ENCODE measurements around the gene TANC1.

Gene TANC1

GRCh38 chr2:159256159-159256558, 287.7 kb downstream of the TANC1 start:
- Histone ChIP-seq H3K27me3 (no peaks in the 10 kb centered on the region), H3K4me1 (peaks cover 0 to under 1% (median 0%) of the 10 kb centered on the region in 4 donors), H3K36me3 (peaks cover 12 to 41% (median 35%) of the 10 kb centered on the region in 3 donors), H3K9me3 (no peaks in the 10 kb centered on the region), H3K4me3 (no peak overlapping the region), H3K27ac (no peak overlapping the region)
- no peak for DNase-seq
- TF ChIP-seq CTCF (IDR thresholded peaks at IDR 0.05): no peak
- intact Hi-C loops (cut with DNase I; ENCODE audit: low total_unique reads): no loop called here

- H3K4me3 ChIP-seq: no peak overlapping the region
- intact Hi-C loops (cut with DNase I; ENCODE audit: low total_unique reads): no loop called here
- no peaks in the 10 kb centered on the region for H3K27me3 ChIP-seq
- no peak overlapping the region for H3K27ac ChIP-seq
- H3K36me3 ChIP-seq: peaks cover 3 to 30% (median 19%) of the 10 kb centered on the region in 3 donors
- no peaks in the 10 kb centered on the region for H3K9me3 ChIP-seq
- peaks cover 0 to 6% (median 0%) of the 10 kb centered on the region in 4 donors for H3K4me1 ChIP-seq
- no peak for DNase-seq
- TF ChIP-seq CTCF (IDR thresholded peaks at IDR 0.05): no peak
Observed at GRCh38 chr2:159262226-159262625, 293.8 kb downstream of the TANC1 start.

- no peak for DNase-seq
- Histone ChIP-seq H3K36me3 (peaks cover 0 to 25% (median 13%) of the 10 kb centered on the region in 3 donors), H3K4me1 (peaks cover 0 to 6% (median 0%) of the 10 kb centered on the region in 4 donors), H3K9me3 (no peaks in the 10 kb centered on the region), H3K27me3 (no peaks in the 10 kb centered on the region), H3K4me3 (no peak overlapping the region), H3K27ac (no peak overlapping the region)
- TF ChIP-seq CTCF (IDR thresholded peaks at IDR 0.05): no peak
- intact Hi-C loops (cut with DNase I; ENCODE audit: low total_unique reads): no loop called here
Observed at GRCh38 chr2:159262904-159263303, 294.5 kb downstream of the TANC1 start.

- Histone ChIP-seq H3K9me3 (no peaks in the 10 kb centered on the region), H3K36me3 (peaks cover 0 to 19% (median 7%) of the 10 kb centered on the region in 3 donors), H3K4me3 (no peak overlapping the region), H3K27me3 (no peaks in the 10 kb centered on the region), H3K27ac (no peak overlapping the region), H3K4me1 (peaks cover 0 to 15% (median 0%) of the 10 kb centered on the region in 4 donors)
- intact Hi-C loops (cut with DNase I; ENCODE audit: low total_unique reads): no loop called here
- DNase-seq: no peak
- no peak for TF ChIP-seq CTCF (IDR thresholded peaks at IDR 0.05)
Observed at GRCh38 chr2:159265171-159265576, 296.7 kb downstream of the TANC1 start.

GRCh38 chr2:159266554-159266953, 298.1 kb downstream of the TANC1 start:
- Histone ChIP-seq H3K27ac (no peak overlapping the region), H3K9me3 (no peaks in the 10 kb centered on the region), H3K36me3 (peaks cover under 1 to 28% (median 13%) of the 10 kb centered on the region in 3 donors), H3K27me3 (no peaks in the 10 kb centered on the region), H3K4me3 (no peak overlapping the region), H3K4me1 (peaks cover 0 to 15% (median 0%) of the 10 kb centered on the region in 4 donors)
- intact Hi-C loops (cut with DNase I; ENCODE audit: low total_unique reads): no loop called here
- TF ChIP-seq CTCF (IDR thresholded peaks at IDR 0.05): no peak
- no peak for DNase-seq

GRCh38 chr2:159267921-159268320, 299.5 kb downstream of the TANC1 start:
- TF ChIP-seq CTCF (IDR thresholded peaks at IDR 0.05): no peak
- Histone ChIP-seq H3K4me3 (no peak overlapping the region), H3K27ac (no peak overlapping the region), H3K9me3 (no peaks in the 10 kb centered on the region), H3K27me3 (no peaks in the 10 kb centered on the region), H3K36me3 (peaks cover 10 to 28% (median 13%) of the 10 kb centered on the region in 3 donors), H3K4me1 (peaks cover 0 to 9% (median 0%) of the 10 kb centered on the region in 4 donors)
- DNase-seq: no peak
- intact Hi-C loops (cut with DNase I; ENCODE audit: low total_unique reads): no loop called here

Measured in tibial artery (tissue), 4 donors.